HCT116 (cell line): ENCODE results near the gene SLC1A3. TPM values are rescaled to one million over a fixed set of nuclear protein-coding genes. Genes with fewer than 3 reads are reported as not detected.

Experiments
- ATAC-seq: fragments of 200-7000 bp; cut with Tn5 transposase; 2 replicates; pipeline ENCODE4 v1.9.1; 2020; ENCODE audit warnings: mild to moderate bottlenecking, moderate library complexity
- BruUV-seq: library from RNA; stranded (reverse); fragments of 400-500 nt; replicated peaks from 2 replicates; lab custom pipeline; 2021; lab: Mats Ljungman, UMichigan
- CTCF ChIA-PET: fragments of 300-600 bp; sonication (Branson Sonifier 250); formaldehyde crosslinking; loops from one replicate; lab custom pipeline; 2021; ENCODE audit warnings: antibody characterized with exemption; lab: Charles Lee
- POLR2A ChIA-PET: fragments of 300-600, 350-600 bp; sonication (Branson Sonifier 250); formaldehyde crosslinking; loops from one replicate; lab custom pipeline; 2021; ENCODE audit warnings: antibody characterized with exemption; lab: Charles Lee
- RAD21 ChIA-PET, 2 experiments: fragments of 300-600 bp; sonication (Branson Sonifier 250); formaldehyde crosslinking; loops; one replicate each; lab custom pipeline; 2023; ENCODE audit warnings: low total read pairs in 2 of 2; ENCODE audit not compliant: uncharacterized antibody in 2 of 2, unreplicated experiment in 2 of 2, low non-redundant PET in 1 of 2; lab: Charles Lee
- DNase-seq: peaks from one replicate; pipeline ENCODE4 v3.0.0-alpha.2; 2010; ENCODE audit warnings: low read depth, low spot score
- H2AFZ ChIP-seq: fragments of 200-600 bp; shearing (Covaris generic), sonication (generic); 2 replicates; pipeline ENCODE4 v1.6.1; 2017; ENCODE audit warnings: low read depth, mixed run types, mixed read lengths, antibody characterized with exemption, low read length; ENCODE audit not compliant: poor library complexity, severe bottlenecking
- H3K27ac ChIP-seq: 2 replicates; pipeline ENCODE4 v1.5.1; 2012; ENCODE audit warnings: low read depth, low read length
- H3K27me3 ChIP-seq: fragments of 200-600 bp; sonication (generic); 2 replicates; pipeline ENCODE4 v1.6.1; 2016; ENCODE audit warnings: mixed run types, low read length, mixed read lengths; ENCODE audit not compliant: insufficient read depth
- H3K36me3 ChIP-seq, 2 experiments: fragments of 200-500 bp in 1 of 2; fragments of 200-600 bp in 1 of 2; sonication (Bioruptor generic) in 1 of 2; sonication (generic) in 1 of 2; 2 replicates each; pipeline versions ENCODE4 v1.5.1 to v1.6.1; 2014 to 2016; ENCODE audit warnings: low read length in 2 of 2, inconsistent platforms in 1 of 2, mixed read lengths in 1 of 2, mixed run types in 1 of 2; ENCODE audit not compliant: insufficient read depth in 2 of 2, control insufficient read depth in 1 of 2
- H3K4me1 ChIP-seq, 2 experiments: fragments of 200-600 bp in 1 of 2; sonication (generic) in 1 of 2; 2 replicates each; pipeline versions ENCODE4 v1.5.1 to v1.6.1; 2012 to 2017; ENCODE audit warnings: low read length in 2 of 2, inconsistent platforms in 1 of 2, mild to moderate bottlenecking in 1 of 2, mixed read lengths in 1 of 2, mixed run types in 1 of 2, moderate library complexity in 1 of 2; ENCODE audit not compliant: insufficient read depth in 2 of 2, control insufficient read depth in 1 of 2
- H3K4me2 ChIP-seq: fragments of 200-600 bp; sonication (generic); 2 replicates; pipeline ENCODE4 v1.6.1; 2017; ENCODE audit warnings: mixed run types, low read length, mixed read lengths
- H3K4me3 ChIP-seq, 2 experiments: fragments of 200-600 bp in 1 of 2; sonication (generic) in 1 of 2; replicated peaks in 1 of 2; 2 replicates each; pipeline ENCODE4 v1.5.1; 2011 to 2016; ENCODE audit warnings: low read length in 2 of 2, control low read depth in 1 of 2, low read depth in 1 of 2, mild to moderate bottlenecking in 1 of 2, mixed read lengths in 1 of 2, mixed run types in 1 of 2
- H3K79me2 ChIP-seq: fragments of 200-600 bp; sonication (generic); 2 replicates; pipeline ENCODE4 v1.6.1; 2017; ENCODE audit warnings: mild to moderate bottlenecking, mixed run types, low read length, moderate library complexity, mixed read lengths; ENCODE audit not compliant: insufficient read depth
- H3K9ac ChIP-seq: fragments of 200-600 bp; sonication (generic); 2 replicates; pipeline ENCODE4 v1.6.1; 2016; ENCODE audit warnings: low read length, mixed read lengths
- H3K9me2 ChIP-seq: fragments of 200-600 bp; sonication (generic), shearing (Covaris generic); 2 replicates; pipeline ENCODE4 v1.6.1; 2017; ENCODE audit warnings: mixed run types, mild to moderate bottlenecking, moderate library complexity; ENCODE audit not compliant: insufficient read depth
- H3K9me3 ChIP-seq, 2 experiments: fragments of 200-500 bp in 1 of 2; fragments of 200-600 bp in 1 of 2; sonication (Bioruptor generic) in 1 of 2; sonication (generic) in 1 of 2; 2 replicates each; pipeline ENCODE4 v1.6.1; 2014 to 2017; ENCODE audit warnings: low read length in 2 of 2, mixed read lengths in 2 of 2, inconsistent platforms in 1 of 2, low read depth in 1 of 2, mild to moderate bottlenecking in 1 of 2, mixed run types in 1 of 2, moderate library complexity in 1 of 2; ENCODE audit not compliant: control insufficient read depth in 1 of 2, insufficient read depth in 1 of 2
- H4K20me1 ChIP-seq: fragments of 200-600 bp; sonication (generic), shearing (Covaris generic); 2 replicates; pipeline ENCODE4 v1.6.1; 2017; ENCODE audit warnings: mixed run types, mild to moderate bottlenecking, moderate library complexity; ENCODE audit not compliant: insufficient read depth
- CBX3 ChIP-seq: IDR thresholded peaks from 2 replicates; pipeline ENCODE4 v1.6.1; 2012; ENCODE audit warnings: low read depth
- CEBPB ChIP-seq: IDR thresholded peaks from 2 replicates; pipeline ENCODE4 v1.6.1; 2012; ENCODE audit warnings: low read depth
- EZH2phosphoT487 ChIP-seq: fragments of 200-600 bp; IDR thresholded peaks from 2 replicates; pipeline ENCODE4 v1.6.1; 2018; ENCODE audit warnings: antibody characterized with exemption, borderline replicate concordance
- MAX ChIP-seq: IDR thresholded peaks from 2 replicates; pipeline ENCODE4 v1.6.1; 2012
- RAD21 ChIP-seq: IDR thresholded peaks from 2 replicates; pipeline ENCODE4 v1.6.1; 2012; ENCODE audit warnings: low read depth, mild to moderate bottlenecking
- SP1 ChIP-seq: IDR thresholded peaks from 2 replicates; pipeline ENCODE4 v1.6.1; 2012; ENCODE audit warnings: low read depth
- YY1 ChIP-seq: IDR thresholded peaks from 2 replicates; pipeline ENCODE4 v1.6.1; 2011; ENCODE audit warnings: low read length, low read depth, moderate library complexity, mild to moderate bottlenecking; ENCODE audit not compliant: insufficient replicate concordance; ENCODE audit errors: extremely low read depth
- ZFX ChIP-seq: fragments of 450-650 bp; IDR thresholded peaks from 2 replicates; pipeline ENCODE4 v1.6.1; 2017
- ZNF274 ChIP-seq: fragments of 200-500 bp; sonication (Bioruptor generic); IDR thresholded peaks from 2 replicates; pipeline ENCODE4 v1.6.1; 2014; ENCODE audit warnings: mild to moderate bottlenecking, low read depth, low read length, inconsistent platforms
- intact Hi-C: fragments of 100-400 bp; cut with micrococcal nuclease; formaldehyde crosslinking; loops from 2 replicates; pipeline ENCODE4 v1.10.0; 2022
- total RNA-seq: library from RNA; stranded (reverse); gene quantifications from one replicate; pipeline ENCODE4 v1.2.1, GENCODE V29; 2021; ENCODE audit not compliant: unreplicated experiment
- TF ChIP-seq, protein P1 (sequence below): IDR thresholded peaks from 2 replicates; pipeline ENCODE4 v1.6.1; 2012
- TF ChIP-seq, protein P2 (sequence below), 3 experiments: fragments of 200-600 bp in 1 of 3; sonication (generic) in 1 of 3; IDR thresholded peaks in 2 of 3; conservative IDR thresholded peaks in 1 of 3; 2 replicates each; pipeline ENCODE4 v1.5.1; 2012 to 2017; ENCODE audit warnings: low read depth in 2 of 3, low read length in 2 of 3, antibody characterized with exemption in 1 of 3, borderline replicate concordance in 1 of 3, control low read depth in 1 of 3, mild to moderate bottlenecking in 1 of 3, mixed read lengths in 1 of 3, mixed run types in 1 of 3, moderate library complexity in 1 of 3; ENCODE audit not compliant: insufficient read depth in 1 of 3

Gene SLC1A3
- total RNA-seq, 1 experiment from 2014 or later, result 12.9 TPM

DNA sequence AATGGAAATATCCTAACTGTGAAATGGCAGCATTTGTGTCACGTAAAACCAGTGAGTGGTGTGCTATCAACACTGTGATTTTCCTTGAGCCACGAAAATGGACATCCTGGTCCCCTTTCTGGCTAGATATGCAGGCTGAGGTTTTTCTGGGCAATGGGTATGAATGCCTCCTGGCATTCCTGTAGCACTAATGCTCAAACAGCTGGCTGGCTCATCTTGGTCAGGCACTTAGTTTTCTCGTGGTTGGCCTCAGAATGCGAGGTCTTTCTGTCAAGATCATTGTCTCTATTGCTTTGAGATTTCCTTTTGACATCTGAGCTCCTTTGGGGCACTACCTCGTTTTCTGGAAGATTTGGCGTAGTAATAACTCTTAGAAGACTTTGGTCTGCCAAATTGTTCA, 15.6 kb downstream of the SLC1A3 start:
- no peaks in the 10 kb centered on the region for H3K36me3 ChIP-seq
- H3K9ac ChIP-seq, result no peak overlapping the region
- DNase-seq, result no peak
- ChIA-PET RAD21 (no interaction called here), POLR2A (no interaction called here), CTCF (no interaction called here)
- no peaks in the 10 kb centered on the region for H3K27me3 ChIP-seq
- intact Hi-C loops, result no loop called here
- no peaks in the 10 kb centered on the region for H3K9me2 ChIP-seq
- H3K4me1 ChIP-seq, result peaks cover 0 to 9% of the 10 kb centered on the region in 2 experiments; a peak in 2 of 4 replicates
- no peak overlapping the region for H3K4me3 ChIP-seq
- no peak overlapping the region for H3K4me2 ChIP-seq
- no peaks in the 10 kb centered on the region for H4K20me1 ChIP-seq
- TF ChIP-seq, protein P1, sequence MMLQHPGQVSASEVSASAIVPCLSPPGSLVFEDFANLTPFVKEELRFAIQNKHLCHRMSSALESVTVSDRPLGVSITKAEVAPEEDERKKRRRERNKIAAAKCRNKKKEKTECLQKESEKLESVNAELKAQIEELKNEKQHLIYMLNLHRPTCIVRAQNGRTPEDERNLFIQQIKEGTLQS, result no peak
- TF ChIP-seq RAD21 (no peak), YY1 (no peak), MAX (no peak), ZNF274 (no peak), SP1 (no peak), EZH2phosphoT487 (no peak), CEBPB (no peak), ZFX (no peak), CBX3 (no peak)
- TF ChIP-seq, protein P2, sequence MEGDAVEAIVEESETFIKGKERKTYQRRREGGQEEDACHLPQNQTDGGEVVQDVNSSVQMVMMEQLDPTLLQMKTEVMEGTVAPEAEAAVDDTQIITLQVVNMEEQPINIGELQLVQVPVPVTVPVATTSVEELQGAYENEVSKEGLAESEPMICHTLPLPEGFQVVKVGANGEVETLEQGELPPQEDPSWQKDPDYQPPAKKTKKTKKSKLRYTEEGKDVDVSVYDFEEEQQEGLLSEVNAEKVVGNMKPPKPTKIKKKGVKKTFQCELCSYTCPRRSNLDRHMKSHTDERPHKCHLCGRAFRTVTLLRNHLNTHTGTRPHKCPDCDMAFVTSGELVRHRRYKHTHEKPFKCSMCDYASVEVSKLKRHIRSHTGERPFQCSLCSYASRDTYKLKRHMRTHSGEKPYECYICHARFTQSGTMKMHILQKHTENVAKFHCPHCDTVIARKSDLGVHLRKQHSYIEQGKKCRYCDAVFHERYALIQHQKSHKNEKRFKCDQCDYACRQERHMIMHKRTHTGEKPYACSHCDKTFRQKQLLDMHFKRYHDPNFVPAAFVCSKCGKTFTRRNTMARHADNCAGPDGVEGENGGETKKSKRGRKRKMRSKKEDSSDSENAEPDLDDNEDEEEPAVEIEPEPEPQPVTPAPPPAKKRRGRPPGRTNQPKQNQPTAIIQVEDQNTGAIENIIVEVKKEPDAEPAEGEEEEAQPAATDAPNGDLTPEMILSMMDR (IDR thresholded peaks at IDR 0.05 in 2 of 3, conservative IDR thresholded peaks at IDR 0.05 in 1 of 3; ENCODE audit: borderline replicate concordance in 1 of 3, insufficient read depth in 1 of 3, low read depth in 2 of 3, low read length in 2 of 3), result no peak
- no TSS peak for BruUV-seq
- H3K79me2 ChIP-seq, result no peaks in the 10 kb centered on the region
- H3K27ac ChIP-seq, result no peak overlapping the region
- no peak for ATAC-seq
- H3K9me3 ChIP-seq, result no peaks in the 10 kb centered on the region
- H2AFZ ChIP-seq, result no peak overlapping the region
